HepG2 (cell line): ENCODE data around the gene TMEM217.

Experiments used
- CHD2 ChIP-seq: IDR thresholded peaks from 2 replicates; pipeline ENCODE4 v1.6.1; 2011; ENCODE audit warnings: low read depth, low read length, improper control_type of control experiment
- CTCF ChIP-seq: sonication (generic); formaldehyde crosslinking; IDR thresholded peaks from 2 replicates; pipeline ENCODE4 v1.5.0; 2020; ENCODE audit warnings: mild to moderate bottlenecking, missing genetic modification reagents, moderate library complexity
- EZH2 ChIP-seq: conservative IDR thresholded peaks from 2 replicates; pipeline ENCODE4 v1.6.1; 2012; ENCODE audit warnings: mild to moderate bottlenecking, low read depth, low read length, moderate library complexity
- KDM4B ChIP-seq: sonication (generic); formaldehyde crosslinking; IDR thresholded peaks from 2 replicates; pipeline ENCODE4 v1.4.0; 2020; ENCODE audit warnings: missing genetic modification reagents
- NFE2L1 ChIP-seq: sonication (generic); formaldehyde crosslinking; IDR thresholded peaks from 2 replicates; pipeline ENCODE4 v1.4.0; 2020; ENCODE audit warnings: missing genetic modification reagents, mild to moderate bottlenecking, borderline replicate concordance
- NFE2L2 ChIP-seq: fragments of 150-350 bp; IDR thresholded peaks from 2 replicates; pipeline ENCODE4 v1.6.1; 2014; ENCODE audit warnings: low read length
- NFYB ChIP-seq: sonication (generic); formaldehyde crosslinking; IDR thresholded peaks from 2 replicates; pipeline ENCODE4 v1.4.0; 2020; ENCODE audit warnings: missing genetic modification reagents
- POLR2A ChIP-seq, 2 experiments: IDR thresholded peaks; 2 replicates each; pipeline ENCODE4 v1.6.1; 2011; ENCODE audit warnings: low read depth in 2 of 2, low read length in 2 of 2, mild to moderate bottlenecking in 1 of 2, moderate library complexity in 1 of 2; ENCODE audit not compliant: insufficient read depth in 1 of 2
- TBP ChIP-seq: sonication (generic); formaldehyde crosslinking; IDR thresholded peaks from 2 replicates; pipeline ENCODE4 v1.5.0; 2020; ENCODE audit warnings: missing genetic modification reagents
- TSC22D2 ChIP-seq: sonication (generic); formaldehyde crosslinking; IDR thresholded peaks from 2 replicates; pipeline ENCODE4 v1.5.1; 2020; ENCODE audit warnings: missing genetic modification reagents, mild to moderate bottlenecking, borderline replicate concordance
- XRCC5 ChIP-seq: fragments of 200-400 bp; formaldehyde crosslinking; optimal IDR thresholded peaks from 2 replicates; pipeline ENCODE3; 2017; ENCODE audit warnings: mild to moderate bottlenecking, low read length
- ZNF577 ChIP-seq: sonication (generic); formaldehyde crosslinking; IDR thresholded peaks from 2 replicates; pipeline ENCODE4 v1.4.0; 2020; ENCODE audit warnings: mild to moderate bottlenecking, low read depth, missing genetic modification reagents, borderline replicate concordance
- TF ChIP-seq, protein P1 (sequence below): sonication (generic); formaldehyde crosslinking; IDR thresholded peaks from 2 replicates; pipeline ENCODE4 v1.4.0; 2020; ENCODE audit warnings: missing genetic modification reagents, mild to moderate bottlenecking, borderline replicate concordance

DNA sequence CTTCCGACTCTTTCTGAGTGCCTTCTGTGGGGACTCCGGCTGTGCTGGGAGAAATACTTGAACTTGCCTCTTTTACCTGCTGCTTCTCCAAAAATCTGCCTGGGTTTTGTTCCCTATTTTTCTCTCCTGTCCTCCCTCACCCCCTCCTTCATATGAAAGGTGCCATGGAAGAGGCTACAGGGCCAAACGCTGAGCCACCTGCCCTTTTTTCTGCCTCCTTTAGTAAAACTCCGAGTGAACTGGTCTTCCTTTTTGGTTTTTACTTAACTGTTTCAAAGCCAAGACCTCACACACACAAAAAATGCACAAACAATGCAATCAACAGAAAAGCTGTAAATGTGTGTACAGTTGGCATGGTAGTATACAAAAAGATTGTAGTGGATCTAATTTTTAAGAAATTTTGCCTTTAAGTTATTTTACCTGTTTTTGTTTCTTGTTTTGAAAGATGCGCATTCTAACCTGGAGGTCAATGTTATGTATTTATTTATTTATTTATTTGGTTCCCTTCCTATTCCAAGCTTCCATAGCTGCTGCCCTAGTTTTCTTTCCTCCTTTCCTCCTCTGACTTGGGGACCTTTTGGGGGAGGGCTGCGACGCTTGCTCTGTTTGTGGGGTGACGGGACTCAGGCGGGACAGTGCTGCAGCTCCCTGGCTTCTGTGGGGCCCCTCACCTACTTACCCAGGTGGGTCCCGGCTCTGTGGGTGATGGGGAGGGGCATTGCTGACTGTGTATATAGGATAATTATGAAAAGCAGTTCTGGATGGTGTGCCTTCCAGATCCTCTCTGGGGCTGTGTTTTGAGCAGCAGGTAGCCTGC lies 83.2 kb downstream of the TMEM217 start:
- TF ChIP-seq ZNF577 (CRISPR knock-in tag): no peak
- TF ChIP-seq XRCC5: no peak
- TF ChIP-seq NFE2L2: no peak
- TF ChIP-seq TSC22D2 (CRISPR knock-in tag): no peak
- peak in 1 of 2 experiments; percentile 32; a peak in 1 of 4 replicates for TF ChIP-seq POLR2A (IDR thresholded peaks at IDR 0.05; ENCODE audit: insufficient read depth in 1 of 2, low read depth in 2 of 2, low read length in 2 of 2)
- no peak for TF ChIP-seq CTCF
- TF ChIP-seq, protein P1, sequence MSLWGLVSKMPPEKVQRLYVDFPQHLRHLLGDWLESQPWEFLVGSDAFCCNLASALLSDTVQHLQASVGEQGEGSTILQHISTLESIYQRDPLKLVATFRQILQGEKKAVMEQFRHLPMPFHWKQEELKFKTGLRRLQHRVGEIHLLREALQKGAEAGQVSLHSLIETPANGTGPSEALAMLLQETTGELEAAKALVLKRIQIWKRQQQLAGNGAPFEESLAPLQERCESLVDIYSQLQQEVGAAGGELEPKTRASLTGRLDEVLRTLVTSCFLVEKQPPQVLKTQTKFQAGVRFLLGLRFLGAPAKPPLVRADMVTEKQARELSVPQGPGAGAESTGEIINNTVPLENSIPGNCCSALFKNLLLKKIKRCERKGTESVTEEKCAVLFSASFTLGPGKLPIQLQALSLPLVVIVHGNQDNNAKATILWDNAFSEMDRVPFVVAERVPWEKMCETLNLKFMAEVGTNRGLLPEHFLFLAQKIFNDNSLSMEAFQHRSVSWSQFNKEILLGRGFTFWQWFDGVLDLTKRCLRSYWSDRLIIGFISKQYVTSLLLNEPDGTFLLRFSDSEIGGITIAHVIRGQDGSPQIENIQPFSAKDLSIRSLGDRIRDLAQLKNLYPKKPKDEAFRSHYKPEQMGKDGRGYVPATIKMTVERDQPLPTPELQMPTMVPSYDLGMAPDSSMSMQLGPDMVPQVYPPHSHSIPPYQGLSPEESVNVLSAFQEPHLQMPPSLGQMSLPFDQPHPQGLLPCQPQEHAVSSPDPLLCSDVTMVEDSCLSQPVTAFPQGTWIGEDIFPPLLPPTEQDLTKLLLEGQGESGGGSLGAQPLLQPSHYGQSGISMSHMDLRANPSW (CRISPR knock-in tag): 0 out of 2 replicates have a peak, but pooled peaks have one; percentile 1
- no peak for TF ChIP-seq NFE2L1
- no peak for TF ChIP-seq EZH2
- no peak for TF ChIP-seq NFYB (CRISPR knock-in tag)
- TF ChIP-seq KDM4B: no peak
- no peak for TF ChIP-seq TBP (CRISPR knock-in tag)
- no peak for TF ChIP-seq CHD2
